Small intestine (tissue), 16 donors: Measurements from ENCODE around the gene C16orf46. TPM values are rescaled to one million over a fixed set of nuclear protein-coding genes. Genes with fewer than 3 reads are reported as not detected.
"Not testable (repeated sequence)": the region's sequence is repeated elsewhere in the genome, so short reads cannot be mapped to it uniquely, and the experiment has no call there.

Experiments used
- DNase-seq, 2 donors: peaks; one replicate each; pipeline versions ENCODE4 v3.0.0 to v3.0.0-alpha.2; 2013
- FAIRE-seq: peaks from 2 replicates; lab custom pipeline; 2012; peaks lifted over from hg19 to GRCh38; lab: Jason Lieb, UNC
- H3K27ac ChIP-seq, 3 donors: one replicate each; pipeline ENCODE4 v1.5.1; 2013; ENCODE audit warnings: low read length in 2 of 3, mild to moderate bottlenecking in 2 of 3, control low read depth in 1 of 3, inconsistent platforms in 1 of 3, low read depth in 1 of 3, moderate library complexity in 1 of 3
- H3K27me3 ChIP-seq, 3 donors: one replicate each; pipeline ENCODE4 v1.6.1; 2013; ENCODE audit warnings: low read length in 3 of 3, inconsistent platforms in 1 of 3; ENCODE audit not compliant: control insufficient read depth in 3 of 3, insufficient read depth in 3 of 3
- H3K36me3 ChIP-seq, 3 donors: one replicate each; pipeline ENCODE4 v1.6.1; 2013; ENCODE audit warnings: low read length in 3 of 3, inconsistent platforms in 1 of 3, low read depth in 1 of 3, mild to moderate bottlenecking in 1 of 3, moderate library complexity in 1 of 3; ENCODE audit not compliant: control insufficient read depth in 3 of 3, insufficient read depth in 2 of 3
- H3K4me1 ChIP-seq, 3 donors: one replicate each; pipeline ENCODE4 v1.6.1; 2013; ENCODE audit warnings: low read length in 2 of 3, inconsistent platforms in 1 of 3, low read depth in 1 of 3, mild to moderate bottlenecking in 1 of 3, moderate library complexity in 1 of 3; ENCODE audit not compliant: control insufficient read depth in 3 of 3, insufficient read depth in 2 of 3
- H3K4me3 ChIP-seq, 3 donors: one replicate each; pipeline ENCODE4 v1.5.1; 2013; ENCODE audit warnings: low read length in 3 of 3, control low read depth in 1 of 3, inconsistent platforms in 1 of 3, low read depth in 1 of 3, mild to moderate bottlenecking in 1 of 3, moderate library complexity in 1 of 3
- H3K9me3 ChIP-seq, 2 donors: one replicate each; pipeline ENCODE4 v1.6.1; 2013; ENCODE audit warnings: low read depth in 1 of 2, low read length in 1 of 2; ENCODE audit not compliant: control insufficient read depth in 2 of 2, insufficient read depth in 1 of 2
- WGBS, 3 donors: extraction: QIAGEN DNeasy Blood & Tissue Kit; methylation state at CpG; one replicate each; pipeline ENCODE4 v1.1.7; 2013; 5-methylcytosine and 5-hydroxymethylcytosine counted together
- long read RNA-seq, 10 donors: transcript quantifications; one replicate each; lab custom pipeline, GENCODE V29; 2026
- polyA plus RNA-seq, 4 donors: library from polyadenylated mRNA; stranded (reverse) in 3 of 4; unstranded in 1 of 4; fragments of 200-250 nt in 3 of 4; fragments of 120-200 nt in 1 of 4; gene quantifications; one replicate each; pipeline versions ENCODE4 v1.2.1 to v1.2.3, GENCODE V29; 2013
- donor health status: healthy with polysubstance abuse.
- donor health status: control.
- donor health status: control.
- donor health status: Bipolar disorder and iron deficiency.
- donor health status: healthy.

Gene C16orf46
- under 1 TPM in 2 of 4 donors, not detected in 2; 0.54 to 0.74 TPM for polyA plus RNA-seq
- long read RNA-seq, donor 1, result 0 reads
- long read RNA-seq, donor 2, result 0 reads
- long read RNA-seq, donor 3, result 0 reads
- long read RNA-seq, donor 4, result 0 reads
- long read RNA-seq, donor 5, result 0 reads
- long read RNA-seq, donor 6, partial matches to known transcripts, result 0 of 1 reads
- long read RNA-seq, donor 6, other reads (novel, unspliced or antisense), result 0 of 1 reads
- long read RNA-seq, donor 7, result 0 reads
- long read RNA-seq, donor 8, result 0 reads
- long read RNA-seq, donor 9, result 0 reads
- long read RNA-seq, donor 10, result 0 reads

- peak within 1 kb of the TSS; percentile 87 to 97 (median 97) for H3K27ac ChIP-seq
- H3K9me3 ChIP-seq, result no peaks in the 10 kb centered on the region
- H3K27me3 ChIP-seq, result no peaks in the 10 kb centered on the region
- 10 to 11% (median 10%) methylated on average over 58 to 59 of the region's 59 CpGs for WGBS, 3 donors
- H3K4me3 ChIP-seq, result peak within 1 kb of the TSS; percentile 65 to 77 (median 70)
- H3K4me1 ChIP-seq, result peaks cover 0 to 3% (median 0%) of the 10 kb centered on the region in 3 donors
- peak; percentile 95 to 99 for DNase-seq
- no peaks in the 10 kb centered on the region for H3K36me3 ChIP-seq
- no peak for FAIRE-seq
Measured at GRCh38 chr16:81077076-81077940, at the start of gene C16orf46. C16orf46 (minus strand) TSS chr16:81077238; CDS start chr16:81063955, 13,283 bp downstream.

GRCh38 chr16:81123092-81123852 lies 46.2 kb upstream of the C16orf46 start:
- FAIRE-seq (no peak), DNase-seq (peak in 1 of 2 donors; percentile 73)
- Histone ChIP-seq H3K4me3 (no peak overlapping the region), H3K27me3 (no peaks in the 10 kb centered on the region), H3K9me3 (no peaks in the 10 kb centered on the region), H3K4me1 (peaks cover 0 to 4% (median 0%) of the 10 kb centered on the region in 3 donors), H3K27ac (peak overlapping the region in 1 of 3 donors; percentile 17), H3K36me3 (no peaks in the 10 kb centered on the region)
- WGBS, 3 donors, result 74 to 84% (median 80%) methylated on average over 17 of the region's 17 CpGs

GRCh38 chr16:81121474-81121990 lies 44.5 kb upstream of the C16orf46 start:
- H3K4me1 ChIP-seq, result peaks cover 0 to 4% (median 0%) of the 10 kb centered on the region in 3 donors
- H3K36me3 ChIP-seq, result no peaks in the 10 kb centered on the region
- no peak overlapping the region for H3K4me3 ChIP-seq
- H3K27me3 ChIP-seq, result no peaks in the 10 kb centered on the region
- FAIRE-seq (no peak), DNase-seq (no peak)
- no peak overlapping the region for H3K27ac ChIP-seq
- WGBS, 3 donors, result 61 to 87% (median 76%) methylated on average over 16 of the region's 16 CpGs
- H3K9me3 ChIP-seq, result no peaks in the 10 kb centered on the region

- H3K36me3 ChIP-seq, result no peaks in the 10 kb centered on the region
- no peaks in the 10 kb centered on the region for H3K9me3 ChIP-seq
- H3K4me1 ChIP-seq, result no peaks in the 10 kb centered on the region
- H3K27me3 ChIP-seq, result no peaks in the 10 kb centered on the region
- H3K27ac ChIP-seq, result no peak overlapping the region
- no peak for DNase-seq
- H3K4me3 ChIP-seq, result no peak overlapping the region
- 61 to 76% (median 65%) methylated on average over 10 to 11 of the region's 11 CpGs for WGBS, 3 donors
- no peak for FAIRE-seq
Measured at GRCh38 chr16:81117436-81117835, 40.4 kb upstream of the C16orf46 start.

- Histone ChIP-seq H3K9me3 (no peaks in the 10 kb centered on the region), H3K4me1 (no peaks in the 10 kb centered on the region), H3K4me3 (no peak overlapping the region), H3K27me3 (no peaks in the 10 kb centered on the region), H3K36me3 (no peaks in the 10 kb centered on the region), H3K27ac (no peak overlapping the region)
- no peak for FAIRE-seq
- no peak for DNase-seq
- 75 to 85% (median 79%) methylated on average over 9 of the region's 9 CpGs for WGBS, 3 donors
Measured at GRCh38 chr16:81116285-81116684, 39.2 kb upstream of the C16orf46 start.

GRCh38 chr16:81112453-81112852 lies 35.4 kb upstream of the C16orf46 start:
- no peak for DNase-seq
- WGBS, 3 donors, result 92 to 95% (median 94%) methylated on average over 4 of the region's 4 CpGs
- no peaks in the 10 kb centered on the region for H3K36me3 ChIP-seq
- no peak overlapping the region for H3K4me3 ChIP-seq
- no peaks in the 10 kb centered on the region for H3K9me3 ChIP-seq
- FAIRE-seq, result no peak
- H3K27ac ChIP-seq, result no peak overlapping the region
- no peaks in the 10 kb centered on the region for H3K27me3 ChIP-seq
- H3K4me1 ChIP-seq, result no peaks in the 10 kb centered on the region

- H3K27ac ChIP-seq, H3K9me3 ChIP-seq, H3K4me1 ChIP-seq, H3K36me3 ChIP-seq, FAIRE-seq, H3K27me3 ChIP-seq, H3K4me3 ChIP-seq, DNase-seq: not testable (repeated sequence)
- 90 to 94% (median 93%) methylated on average over 6 of the region's 6 CpGs for WGBS, 3 donors
Measured at GRCh38 chr16:81109274-81109673, 32.2 kb upstream of the C16orf46 start.

- H3K9me3 ChIP-seq, result no peaks in the 10 kb centered on the region
Measured at GRCh38 chr16:81107511-81107910, 30.5 kb upstream of the C16orf46 start.

More at GRCh38 chr16:81107511-81107910, 30.5 kb upstream of the C16orf46 start:
- WGBS, 3 donors, result 59 to 67% (median 62%) methylated on average over 11 of the region's 11 CpGs
- Histone ChIP-seq H3K27me3 (no peaks in the 10 kb centered on the region), H3K27ac (no peak overlapping the region), H3K4me3 (no peak overlapping the region), H3K36me3 (no peaks in the 10 kb centered on the region), H3K4me1 (no peaks in the 10 kb centered on the region)
- no peak for DNase-seq
- FAIRE-seq, result no peak
